Measurements from ENCODE around the gene CAMKV. TPM values are rescaled to one million over a fixed set of nuclear protein-coding genes. Genes with fewer than 3 reads are reported as not detected.
"Not testable (repeated sequence)": the region's sequence is repeated elsewhere in the genome, so short reads cannot be mapped to it uniquely, and the experiment has no call there.

CAMKV gene
- total and polyA plus RNA-seq, 7 experiments from 2014 or later, result not detected

DNA sequence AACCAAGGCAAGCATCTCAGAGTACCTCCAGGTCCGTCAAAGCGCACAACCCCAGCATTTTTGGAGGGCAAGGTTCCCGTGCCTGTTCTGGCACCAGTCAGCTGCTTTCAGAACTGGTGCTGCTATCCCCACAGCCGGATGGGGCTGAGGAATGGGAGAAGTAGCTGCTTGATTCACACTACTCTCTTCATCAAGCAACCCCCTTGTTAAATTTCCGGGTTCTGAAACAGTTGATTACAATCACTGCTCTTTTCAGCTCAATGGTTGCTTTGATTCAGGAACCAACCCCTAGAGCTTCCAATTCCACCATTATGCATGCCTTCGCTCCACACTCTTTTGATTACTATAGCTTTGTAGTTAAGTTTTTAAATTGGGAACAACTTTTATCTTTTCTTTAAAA lies 43.7 kb downstream of the CAMKV start:
- Histone ChIP-seq H3K4me1 (ENCODE audit: control insufficient read depth in 2 of 2, insufficient read depth in 2 of 2, low read length in 2 of 2) (no peaks in the 10 kb centered on the region), H3K27me3 (ENCODE audit: control insufficient read depth in 2 of 2, insufficient read depth in 2 of 2, low read length in 2 of 2) (no peaks in the 10 kb centered on the region), H3K36me3 (ENCODE audit: control insufficient read depth in 2 of 3, insufficient read depth in 3 of 3, low read length in 3 of 3) (no peaks in the 10 kb centered on the region), H3K4me3 (ENCODE audit: low read length) (no peak overlapping the region), H3K9me3 (ENCODE audit: control insufficient read depth in 2 of 3, low read length in 3 of 3) (no peaks in the 10 kb centered on the region), H3K27ac (ENCODE audit: low read depth, low read length) (no peak overlapping the region)
- POLR2A ChIA-PET, result interaction anchor here (1.1 kb wide), 1 partner anchor 12 kb away, joined by 3 read pairs; no protein-coding TSS in a partner anchor
- H3K4me1 Mint-ChIP-seq, result no peaks in the 10 kb centered on the region
- no peaks in the 10 kb centered on the region for H3K36me3 Mint-ChIP-seq
- no peak overlapping the region for H3K27ac Mint-ChIP-seq
- intact Hi-C loops (cut with micrococcal nuclease), result no loop called here
- no peak overlapping the region for H3K4me3 Mint-ChIP-seq
- no peaks in the 10 kb centered on the region for H3K9me3 Mint-ChIP-seq
- CTCF ChIA-PET, result no interaction called here
- H3K27me3 Mint-ChIP-seq, result no peaks in the 10 kb centered on the region
- ATAC-seq (no peak), DNase-seq (no peak)

DNA sequence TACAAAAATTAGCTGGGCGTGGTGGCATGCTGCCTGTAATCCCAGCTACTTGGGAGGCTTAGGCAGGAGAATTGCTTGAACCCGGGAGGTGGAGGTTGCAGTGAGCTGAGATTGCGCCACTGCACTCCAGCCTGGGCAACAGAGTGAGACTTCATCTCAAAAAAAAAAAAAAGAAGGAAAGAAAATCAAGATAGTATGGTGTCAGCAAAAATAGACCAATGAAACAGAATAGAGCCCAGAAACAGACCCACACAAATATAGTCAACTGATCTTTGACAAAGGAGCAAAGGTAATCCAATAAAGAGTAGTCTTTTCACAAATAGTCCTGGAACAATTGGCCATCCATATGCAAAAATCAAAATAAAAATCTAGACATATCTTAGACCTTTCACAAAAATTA lies 46.6 kb downstream of the CAMKV start:
- POLR2A ChIA-PET; H3K9me3 ChIP-seq (ENCODE audit: control insufficient read depth in 2 of 3, low read length in 3 of 3); H3K36me3 Mint-ChIP-seq; H3K4me1 ChIP-seq (ENCODE audit: control insufficient read depth in 2 of 2, insufficient read depth in 2 of 2, low read length in 2 of 2); H3K36me3 ChIP-seq (ENCODE audit: control insufficient read depth in 2 of 3, insufficient read depth in 3 of 3, low read length in 3 of 3); H3K4me3 Mint-ChIP-seq; ATAC-seq; H3K27ac ChIP-seq (ENCODE audit: low read depth, low read length); DNase-seq; H3K27ac Mint-ChIP-seq; H3K4me3 ChIP-seq (ENCODE audit: low read length); H3K27me3 Mint-ChIP-seq; H3K4me1 Mint-ChIP-seq; H3K27me3 ChIP-seq (ENCODE audit: control insufficient read depth in 2 of 2, insufficient read depth in 2 of 2, low read length in 2 of 2); intact Hi-C loops (cut with micrococcal nuclease); H3K9me3 Mint-ChIP-seq: not testable (repeated sequence)
- CTCF ChIA-PET, result interaction anchor here (0.9 kb wide), 1 partner anchor 120 kb away, joined by 3 read pairs; no protein-coding TSS in a partner anchor

DNA sequence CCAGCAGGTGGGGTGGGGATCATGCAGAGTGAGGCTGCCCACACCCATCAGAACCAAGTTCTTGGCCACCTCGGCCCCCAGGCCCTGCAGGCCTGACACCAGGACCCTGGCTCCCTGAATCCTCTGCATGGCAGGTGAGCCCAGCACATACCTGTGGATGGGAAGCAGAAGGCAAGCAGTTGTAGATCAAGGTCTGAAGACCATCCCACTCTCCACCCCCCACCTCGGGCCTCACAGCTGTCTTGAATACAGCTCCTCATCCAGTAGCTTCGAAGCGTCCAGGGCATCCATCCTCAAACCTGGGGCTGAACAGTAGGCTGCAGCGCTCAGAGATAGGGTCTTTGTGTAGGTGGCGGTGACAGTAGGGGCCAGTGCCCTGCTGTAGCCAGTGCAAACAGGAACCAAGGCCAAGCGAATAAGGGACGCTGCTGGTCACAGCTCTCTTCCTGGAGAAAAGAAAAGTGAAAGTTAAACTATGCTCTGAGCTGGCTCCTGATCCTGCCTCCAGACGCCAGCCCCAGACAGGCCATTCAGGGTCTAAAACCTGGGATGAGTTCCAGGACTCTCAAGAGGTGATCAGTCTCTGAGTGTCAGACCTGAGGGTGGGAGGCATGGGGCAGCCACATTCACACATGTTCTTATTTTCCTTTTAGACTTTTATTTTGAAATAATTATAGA lies 56.1 kb downstream of the CAMKV start, which contains the start of gene UBA7:
UBA7 (minus strand) TSS at position 457 of the 678 bp plus-strand sequence; CDS start at position 291, 166 bp downstream.
- Mint-ChIP-seq H3K9me3 (peaks cover 0 to 1% (median 0%) of the 10 kb centered on the region in 11 donors), H3K27me3 (no peaks in the 10 kb centered on the region), H3K27ac (peak within 1 kb of the TSS; percentile 95 to 100 (median 98)), H3K36me3 (peaks cover 0 to 24% (median 5%) of the 10 kb centered on the region in 5 donors), H3K4me3 (peak within 1 kb of the TSS; percentile 93 to 99 (median 97)), H3K4me1 (peaks cover 20 to 45% (median 43%) of the 10 kb centered on the region in 7 donors)
- intact Hi-C loops (cut with micrococcal nuclease), result loop anchor here (1.0 kb wide), 1 partner anchor 10 kb away; the partner anchor contains the start of gene INKA1 (in 2 of the 2)
- ChIA-PET CTCF (interaction anchor here (0.6 to 3.3 kb wide), 3 partner anchors 10 to 76 kb away, joined by 3 to 31 read pairs (median 15); partner anchors contain the start of gene INKA1), POLR2A (interaction anchor here (0.9 to 6.6 kb wide), 4 partner anchors 9 to 43 kb away, joined by 3 to 87 read pairs (median 5); partner anchors contain the start of genes INKA1 and TRAIP)
- Histone ChIP-seq H3K4me3 (ENCODE audit: low read length) (peak within 1 kb of the TSS; percentile 90), H3K4me1 (ENCODE audit: control insufficient read depth in 2 of 2, insufficient read depth in 2 of 2, low read length in 2 of 2) (peaks cover 12 to 18% of the 10 kb centered on the region in 2 donors), H3K36me3 (ENCODE audit: control insufficient read depth in 2 of 3, insufficient read depth in 3 of 3, low read length in 3 of 3) (peaks cover 0 to 41% (median 8%) of the 10 kb centered on the region in 3 experiments), H3K9me3 (ENCODE audit: control insufficient read depth in 2 of 3, low read length in 3 of 3) (no peaks in the 10 kb centered on the region), H3K27me3 (ENCODE audit: control insufficient read depth in 2 of 2, insufficient read depth in 2 of 2, low read length in 2 of 2) (no peaks in the 10 kb centered on the region), H3K27ac (ENCODE audit: low read depth, low read length) (peak within 1 kb of the TSS; percentile 86)
- DNase-seq (peak in 8 of 9 donors; percentile 26 to 54 (median 48)), ATAC-seq (peak; percentile 91)

DNA sequence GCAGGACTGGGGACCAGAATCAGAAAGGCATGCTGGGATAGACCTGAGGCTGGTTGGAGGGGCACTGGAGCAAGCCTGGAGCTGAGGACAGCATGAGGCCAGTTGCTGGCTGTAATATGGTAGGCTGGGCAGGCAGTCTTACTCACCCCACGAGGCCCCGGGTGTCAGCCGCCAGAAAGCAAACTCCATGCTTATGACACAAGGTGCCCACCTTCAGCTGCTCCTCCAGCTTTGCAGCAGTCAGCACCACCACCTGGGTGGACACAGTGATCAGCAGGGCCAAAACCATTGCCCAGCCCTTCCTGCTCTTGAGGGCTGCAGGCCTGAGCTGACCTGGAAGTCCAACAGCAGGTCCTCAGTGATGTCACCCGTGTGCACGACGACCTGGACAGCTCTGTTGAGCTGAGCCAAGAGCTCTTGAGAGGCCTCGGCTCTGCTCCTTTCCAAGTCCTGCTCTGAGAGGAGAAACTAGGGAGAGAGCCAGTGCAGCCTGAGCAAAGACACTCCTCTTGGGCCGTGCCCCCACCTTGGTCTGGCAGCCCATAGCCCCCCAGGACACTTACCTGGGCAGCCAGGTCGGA lies 56.7 kb downstream of the CAMKV start:
- ATAC-seq, result no peak
- DNase-seq, result no peak
- ChIA-PET POLR2A (interaction anchor here (0.9 to 6.6 kb wide), 4 partner anchors 8 to 44 kb away, joined by 3 to 87 read pairs (median 5); partner anchors contain the start of genes INKA1 and TRAIP), CTCF (interaction anchor here (2.0 to 3.3 kb wide), 2 partner anchors 9 to 26 kb away, joined by 15 to 31 read pairs; partner anchors contain the start of gene INKA1)
- Mint-ChIP-seq H3K27ac (peak overlapping the region; percentile 95 to 100 (median 98)), H3K4me3 (peak overlapping the region; percentile 93 to 99 (median 97)), H3K9me3 (peaks cover 0 to 1% (median 0%) of the 10 kb centered on the region in 11 donors), H3K4me1 (peaks cover 26 to 52% (median 49%) of the 10 kb centered on the region in 7 donors), H3K36me3 (peaks cover 0 to 27% (median 5%) of the 10 kb centered on the region in 5 donors), H3K27me3 (no peaks in the 10 kb centered on the region)
- Histone ChIP-seq H3K9me3 (ENCODE audit: control insufficient read depth in 2 of 3, low read length in 3 of 3) (no peaks in the 10 kb centered on the region), H3K27ac (ENCODE audit: low read depth, low read length) (peak overlapping the region; percentile 86), H3K27me3 (ENCODE audit: control insufficient read depth in 2 of 2, insufficient read depth in 2 of 2, low read length in 2 of 2) (no peaks in the 10 kb centered on the region), H3K4me1 (ENCODE audit: control insufficient read depth in 2 of 2, insufficient read depth in 2 of 2, low read length in 2 of 2) (peaks cover 16 to 18% of the 10 kb centered on the region in 2 donors), H3K4me3 (ENCODE audit: low read length) (peak overlapping the region; percentile 90), H3K36me3 (ENCODE audit: control insufficient read depth in 2 of 3, insufficient read depth in 3 of 3, low read length in 3 of 3) (peaks cover 0 to 46% (median 8%) of the 10 kb centered on the region in 3 experiments)
- intact Hi-C loops (cut with micrococcal nuclease), result loop anchor here (1.0 kb wide), 1 partner anchor 10 kb away; the partner anchor contains the start of gene INKA1 (in 2 of the 2)

Other genes starting within 250 kb of the CAMKV start
- 100 to 1,000 TPM in 2 of 5 experiments, 10 to 100 TPM in 3; 75.5 to 151 (median 99.1) TPM for gene APEH, start 195.6 kb downstream of the CAMKV start, total RNA-seq
- 100 to 1,000 TPM; 103 to 151 TPM for gene APEH, start 195.6 kb downstream of the CAMKV start, polyA plus RNA-seq
- gene MST1, start 180.4 kb downstream of the CAMKV start, total RNA-seq, result 10 to 100 TPM in 3 of 5 experiments, 1 to 10 TPM in 2; 7.9 to 12.8 (median 10.0) TPM
- 1 to 10 TPM in 1 of 2 donors, under 1 TPM in 1; 0.90 to 1.0 TPM for gene MST1, start 180.4 kb downstream of the CAMKV start, polyA plus RNA-seq
- 10 to 100 TPM; 34.5 to 77.2 (median 50.7) TPM for gene RNF123, start 180.3 kb downstream of the CAMKV start, total RNA-seq
- 10 to 100 TPM in 1 of 2 donors, 1 to 10 TPM in 1; 8.3 to 19.7 TPM for gene RNF123, start 180.3 kb downstream of the CAMKV start, polyA plus RNA-seq
- gene AMIGO3, start 150.2 kb downstream of the CAMKV start, total RNA-seq, result 1 to 10 TPM in 1 of 5 experiments, under 1 TPM in 2, not detected in 2; 0.16 to 1.8 (median 0.24) TPM
- gene AMIGO3, start 150.2 kb downstream of the CAMKV start, polyA plus RNA-seq, result under 1 TPM in 1 of 2 donors, not detected in 1; 0.58 TPM
- 10 to 100 TPM; 38.3 to 60.4 (median 43.9) TPM for gene GMPPB, start 146.0 kb downstream of the CAMKV start, total RNA-seq
- 10 to 100 TPM; 14.9 to 18.1 TPM for gene GMPPB, start 146.0 kb downstream of the CAMKV start, polyA plus RNA-seq
- gene IP6K1, start 83.4 kb downstream of the CAMKV start, total RNA-seq, result 10 to 100 TPM; 41.8 to 57.0 (median 47.3) TPM
- 10 to 100 TPM; 18.4 to 36.3 TPM for gene IP6K1, start 83.4 kb downstream of the CAMKV start, polyA plus RNA-seq
- under 1 TPM in 3 of 5 experiments, not detected in 2; 0.29 to 0.62 (median 0.44) TPM for gene CDHR4, start 70.0 kb downstream of the CAMKV start, total RNA-seq
- not detected for gene CDHR4, start 70.0 kb downstream of the CAMKV start, polyA plus RNA-seq
- 1 to 10 TPM in 3 of 5 experiments, under 1 TPM in 2; 0.65 to 2.2 (median 1.8) TPM for gene INKA1, start 66.6 kb downstream of the CAMKV start, total RNA-seq
- gene INKA1, start 66.6 kb downstream of the CAMKV start, polyA plus RNA-seq, result 1 to 10 TPM in 1 of 2 donors, under 1 TPM in 1; 0.69 to 1.6 TPM
- gene UBA7, start 56.0 kb downstream of the CAMKV start, total RNA-seq, result 100 to 1,000 TPM; 273 to 318 (median 287) TPM
- 10 to 100 TPM; 31.6 to 48.4 TPM for gene UBA7, start 56.0 kb downstream of the CAMKV start, polyA plus RNA-seq
- 10 to 100 TPM in 1 of 5 experiments, 1 to 10 TPM in 4; 4.1 to 22.5 (median 5.7) TPM for gene TRAIP, start 13.3 kb downstream of the CAMKV start, total RNA-seq
- gene TRAIP, start 13.3 kb downstream of the CAMKV start, polyA plus RNA-seq, result 1 to 10 TPM; 2.7 to 3.8 TPM
- gene MST1R, start 34.0 kb upstream of the CAMKV start, total RNA-seq, result 1 to 10 TPM in 3 of 5 experiments, under 1 TPM in 2; 0.39 to 5.8 (median 1.2) TPM
- gene MST1R, start 34.0 kb upstream of the CAMKV start, polyA plus RNA-seq, result under 1 TPM; 0.66 to 0.80 TPM
- 10 to 100 TPM in 2 of 5 experiments, 1 to 10 TPM in 3; 4.6 to 12.6 (median 8.6) TPM for gene MON1A, start 59.9 kb upstream of the CAMKV start, total RNA-seq
- 10 to 100 TPM; 10.9 to 24.5 TPM for gene MON1A, start 59.9 kb upstream of the CAMKV start, polyA plus RNA-seq
- gene RBM6, start 70.2 kb upstream of the CAMKV start, total RNA-seq, result 100 to 1,000 TPM; 103 to 208 (median 153) TPM
- gene RBM6, start 70.2 kb upstream of the CAMKV start, polyA plus RNA-seq, result 10 to 100 TPM; 29.6 to 70.1 TPM
- 100 to 1,000 TPM; 223 to 420 (median 342) TPM for gene RBM5, start 219.0 kb upstream of the CAMKV start, total RNA-seq
- 10 to 100 TPM; 45.6 to 63.1 TPM for gene RBM5, start 219.0 kb upstream of the CAMKV start, polyA plus RNA-seq